ENCODE results near the gene ABLIM1. TPM values are rescaled to one million over a fixed set of nuclear protein-coding genes. Genes with fewer than 3 reads are reported as not detected.

Gene ABLIM1
- total RNA-seq, 1 donor from 2014 or later: 159 TPM

- peak; percentile 53 for DNase-seq
These were observed 172.2 kb downstream of the ABLIM1 start for GRCh38 chr10:114485696-114486400.

DNA sequence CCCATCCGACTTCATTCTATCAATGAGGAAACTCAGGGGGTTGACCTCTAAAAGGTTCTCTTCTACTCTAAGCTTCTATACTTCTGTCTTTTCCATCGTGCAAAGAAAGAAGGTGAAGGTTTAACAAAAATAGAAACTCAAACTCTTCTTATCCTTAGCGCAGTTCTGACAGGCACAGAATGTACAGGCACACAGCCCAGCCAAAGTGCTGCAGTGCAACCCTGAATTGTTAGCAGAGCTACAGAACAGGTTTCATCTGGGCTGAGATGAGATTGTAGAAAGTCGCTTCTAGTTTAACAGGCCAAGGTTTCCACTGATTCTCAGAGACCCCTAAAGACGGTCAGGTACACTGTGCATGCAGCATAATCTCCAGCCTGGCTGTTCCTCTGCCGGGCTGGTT is 174.5 kb downstream of the ABLIM1 start:
- no peak for DNase-seq

DNA sequence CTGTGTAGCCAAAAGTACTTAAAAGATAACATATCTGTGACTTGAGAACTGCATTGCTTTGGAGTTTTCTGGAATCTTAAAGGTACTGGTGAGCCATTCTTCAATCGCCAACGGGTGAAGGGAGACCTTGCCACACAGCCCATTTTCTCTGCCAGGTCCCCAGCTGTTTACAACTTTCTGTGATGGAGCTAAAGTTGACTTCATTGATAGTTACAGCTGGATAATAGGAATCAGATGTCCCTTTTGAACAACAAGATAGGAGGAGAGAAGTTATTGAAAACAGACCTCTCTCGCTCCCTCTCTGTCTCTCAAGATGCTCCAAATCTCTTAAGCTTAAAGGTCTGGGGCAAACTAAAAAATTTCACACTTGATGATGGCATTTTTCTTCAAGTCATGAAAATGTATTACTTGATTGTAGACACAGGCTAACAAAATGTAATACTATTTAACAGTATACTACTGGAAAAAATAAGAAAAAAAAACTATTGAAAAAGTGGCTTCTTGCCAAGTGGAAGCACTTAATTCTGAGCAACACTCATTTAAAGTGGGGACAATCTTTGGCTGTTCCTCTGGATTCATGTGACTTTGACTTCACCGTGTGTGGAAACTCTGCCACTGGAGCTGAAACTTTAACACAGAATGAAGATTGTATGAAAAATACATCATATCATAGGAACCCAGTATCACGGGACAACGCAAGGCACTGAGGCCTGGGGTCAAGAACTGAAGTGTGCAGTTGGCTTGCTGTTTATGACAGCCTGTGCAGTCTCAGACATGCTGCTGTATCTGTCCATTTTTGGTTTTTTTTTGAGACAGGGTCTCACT is 175.4 kb downstream of the ABLIM1 start:
- DNase-seq: no peak

DNA sequence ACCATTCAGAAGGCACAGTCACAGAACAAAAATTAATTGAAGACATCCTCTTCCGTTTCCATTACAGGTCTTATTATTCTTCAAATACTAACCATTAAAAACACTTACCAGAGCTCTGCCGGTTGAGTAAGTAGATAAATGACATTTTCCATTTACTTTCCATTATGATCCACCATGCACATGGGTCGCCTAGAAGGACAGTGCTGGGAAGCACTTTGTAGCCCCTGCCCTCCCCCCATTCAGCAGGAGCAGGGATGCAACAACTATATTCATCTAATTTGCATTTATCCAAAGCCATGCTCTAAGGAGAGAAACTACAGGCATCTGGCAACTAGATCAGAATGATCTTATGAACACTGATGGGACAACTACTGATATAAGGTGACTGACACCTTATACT is 177.0 kb downstream of the ABLIM1 start:
- no peak for DNase-seq

- no peak for DNase-seq
These were observed 178.2 kb downstream of the ABLIM1 start for GRCh38 chr10:114479836-114480235.

- no peak for DNase-seq
These were observed 178.8 kb downstream of the ABLIM1 start for GRCh38 chr10:114479307-114479706.

GRCh38 chr10:114478281-114478680 is 179.8 kb downstream of the ABLIM1 start:
- DNase-seq: no peak

DNA sequence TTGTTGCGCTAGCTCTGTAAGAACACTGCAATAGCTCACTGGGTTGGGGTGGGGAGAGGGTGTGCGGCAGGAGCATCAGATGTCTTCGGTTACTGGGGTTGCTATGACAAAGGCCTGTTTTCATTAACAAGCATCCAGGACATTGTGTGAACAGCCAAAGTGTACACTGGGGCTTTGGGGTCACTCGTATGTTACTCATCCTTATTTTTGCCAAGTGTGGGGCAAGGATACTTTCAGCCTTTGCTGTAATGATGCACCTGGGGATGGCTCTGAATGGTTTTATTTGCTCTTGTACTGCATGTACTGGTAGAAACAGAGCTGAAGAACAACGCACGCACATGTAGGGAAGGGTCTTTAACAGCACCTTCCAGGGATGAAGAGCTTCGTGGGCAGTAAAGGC is 180.8 kb downstream of the ABLIM1 start:
- DNase-seq: no peak

DNA sequence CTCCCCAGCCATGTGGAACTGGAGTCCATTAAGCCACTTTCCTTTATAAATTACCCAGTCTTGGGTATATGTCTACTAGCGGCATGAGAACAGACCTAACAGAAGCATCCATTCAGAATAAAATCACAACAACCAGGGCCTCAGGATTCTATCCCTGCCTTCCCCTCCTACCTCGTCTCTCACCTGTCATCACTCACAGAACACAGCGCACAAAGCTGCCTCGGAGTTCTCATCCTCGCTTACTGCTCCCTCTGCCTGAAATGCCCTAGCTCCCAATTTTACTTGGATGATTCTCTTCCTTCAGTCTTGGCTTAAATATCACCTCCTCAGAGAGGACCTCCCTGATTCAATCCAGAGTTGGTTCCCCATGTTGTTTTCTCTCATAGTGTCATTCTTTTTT is 183.1 kb downstream of the ABLIM1 start:
- DNase-seq: no peak

DNA sequence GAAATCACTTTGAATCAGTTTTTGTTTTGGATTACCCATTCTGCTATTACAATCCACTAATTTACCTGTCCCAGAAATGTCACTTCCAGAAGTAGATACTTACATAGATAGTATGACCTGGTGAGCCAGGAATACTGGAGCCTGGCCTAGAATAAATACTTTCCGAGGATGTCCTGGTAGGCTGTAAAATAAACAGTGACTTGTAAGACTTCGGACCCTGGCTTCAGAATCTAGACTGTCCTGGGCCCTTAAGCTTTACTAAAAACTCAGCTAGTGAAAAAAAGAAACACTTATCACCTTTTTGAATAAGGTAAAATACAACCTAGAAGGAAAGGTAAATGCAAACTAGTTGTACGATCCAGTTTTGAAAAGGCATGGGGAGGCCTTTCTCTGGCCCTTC is 184.3 kb downstream of the ABLIM1 start:
- DNase-seq: no peak

GRCh38 chr10:114472877-114473253 is 185.2 kb downstream of the ABLIM1 start:
- DNase-seq: no peak

DNA sequence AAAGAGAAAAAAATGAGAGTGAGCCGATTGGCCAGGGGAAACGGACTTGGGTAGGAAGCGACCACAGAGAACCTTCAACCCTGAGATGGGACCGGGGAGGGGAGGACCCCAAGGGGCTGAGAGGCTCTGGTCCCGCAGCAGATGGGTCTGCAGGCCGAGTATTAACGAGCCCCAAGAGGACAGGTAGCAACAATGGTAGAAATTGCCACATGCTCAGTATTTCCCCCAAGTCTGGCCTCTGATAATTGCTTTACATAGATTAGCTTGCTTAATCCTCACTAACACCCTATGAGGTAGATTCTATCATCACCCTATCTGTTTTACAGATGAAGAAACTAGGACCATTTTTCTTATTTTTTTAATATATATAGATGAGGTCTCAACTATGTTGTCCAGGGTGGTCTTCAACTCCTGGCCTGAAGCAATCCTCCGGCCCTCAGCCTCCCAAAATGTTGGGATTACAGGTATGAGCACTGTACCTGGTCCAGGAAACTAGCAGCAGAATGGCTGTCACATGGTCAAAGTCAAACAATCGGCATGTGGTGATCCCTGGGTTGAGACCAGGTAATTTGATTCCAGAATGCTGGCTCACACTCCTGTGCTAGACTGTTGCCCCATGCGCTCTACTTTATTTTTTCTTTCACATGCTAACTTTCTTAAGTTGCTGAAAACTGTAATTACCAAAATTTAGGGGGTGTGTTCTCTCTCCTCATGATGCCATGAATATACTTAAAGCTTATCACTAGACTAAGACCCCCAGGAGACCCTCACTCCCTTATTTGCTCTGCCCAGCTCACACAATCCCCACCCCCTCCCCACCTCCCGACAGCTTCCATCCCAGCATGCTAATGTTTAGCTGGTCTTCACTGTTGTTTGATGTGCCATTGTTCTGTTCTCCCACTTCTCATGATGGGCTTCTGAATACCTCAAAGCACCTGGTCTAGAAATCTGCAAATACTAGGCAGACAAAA is 185.9 kb downstream of the ABLIM1 start:
- DNase-seq: no peak

GRCh38 chr10:114470956-114471905 is 186.8 kb downstream of the ABLIM1 start:
- DNase-seq: peak; percentile 90

DNA sequence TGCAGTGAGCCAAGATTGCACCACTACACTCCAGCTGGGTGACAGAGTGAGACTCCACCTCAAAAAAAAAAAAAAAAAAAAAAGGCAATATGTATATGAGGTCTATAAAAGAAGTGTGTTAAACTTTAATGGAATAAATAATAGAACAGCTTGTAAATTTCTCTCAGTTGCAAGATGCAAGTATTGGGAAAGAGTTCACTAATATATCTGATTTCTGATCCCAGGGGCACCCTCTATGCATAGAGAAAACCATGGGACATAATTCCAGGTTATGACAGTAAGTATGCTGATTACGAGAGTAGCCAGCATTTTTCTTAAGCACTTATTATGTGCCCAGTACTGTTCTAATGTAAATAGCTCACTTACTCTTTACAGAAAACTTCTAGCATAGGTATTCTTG is 187.7 kb downstream of the ABLIM1 start:
- no peak for DNase-seq

DNA sequence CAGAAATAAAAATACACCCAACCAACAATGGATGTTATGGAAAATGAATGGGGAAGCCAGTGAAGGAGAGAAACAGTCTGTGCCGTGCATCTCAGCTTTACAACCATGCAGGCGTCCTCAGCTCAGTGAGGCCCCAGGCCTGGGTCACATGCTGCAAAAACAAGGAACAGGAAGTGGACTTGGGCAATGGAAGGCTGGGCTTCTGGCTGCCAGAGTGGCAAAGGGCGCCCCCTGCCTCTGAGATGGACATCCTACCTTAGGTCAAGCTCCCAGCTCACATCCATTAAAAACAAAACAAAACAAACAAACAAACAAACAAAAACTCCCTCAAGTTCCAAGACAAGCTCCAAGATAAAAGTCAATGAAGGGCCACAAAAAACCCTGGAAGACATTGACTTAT is 199.1 kb downstream of the ABLIM1 start:
- DNase-seq: peak; percentile 53

- no peak for DNase-seq
These were observed 199.7 kb downstream of the ABLIM1 start for GRCh38 chr10:114458216-114458920.

DNA sequence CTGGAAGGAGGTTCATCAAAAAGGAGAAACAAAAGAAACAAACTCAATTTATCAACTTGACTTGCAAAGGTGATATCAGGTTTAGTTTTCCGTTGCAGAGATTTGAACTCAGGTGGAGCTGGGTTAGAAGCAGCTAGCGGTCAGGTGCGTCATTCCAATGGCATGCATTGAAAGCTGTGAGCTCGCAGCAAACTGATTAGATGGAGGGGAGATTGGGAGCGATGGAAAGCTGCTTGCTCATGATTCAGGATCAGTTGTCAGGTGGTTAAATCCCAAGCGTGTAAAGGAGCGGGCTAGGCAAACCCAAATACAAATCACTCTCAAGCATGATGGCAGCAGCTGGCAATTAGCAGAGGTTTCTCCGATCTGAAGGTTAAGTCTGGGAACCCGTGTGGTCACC is 204.5 kb downstream of the ABLIM1 start:
- no peak for DNase-seq

GRCh38 chr10:114448897-114449296 is 209.2 kb downstream of the ABLIM1 start:
- DNase-seq: peak; percentile 47

- DNase-seq: no peak
These were observed 212.7 kb downstream of the ABLIM1 start for GRCh38 chr10:114445332-114445731.

GRCh38 chr10:114444819-114445218 is 213.3 kb downstream of the ABLIM1 start:
- no peak for DNase-seq

DNA sequence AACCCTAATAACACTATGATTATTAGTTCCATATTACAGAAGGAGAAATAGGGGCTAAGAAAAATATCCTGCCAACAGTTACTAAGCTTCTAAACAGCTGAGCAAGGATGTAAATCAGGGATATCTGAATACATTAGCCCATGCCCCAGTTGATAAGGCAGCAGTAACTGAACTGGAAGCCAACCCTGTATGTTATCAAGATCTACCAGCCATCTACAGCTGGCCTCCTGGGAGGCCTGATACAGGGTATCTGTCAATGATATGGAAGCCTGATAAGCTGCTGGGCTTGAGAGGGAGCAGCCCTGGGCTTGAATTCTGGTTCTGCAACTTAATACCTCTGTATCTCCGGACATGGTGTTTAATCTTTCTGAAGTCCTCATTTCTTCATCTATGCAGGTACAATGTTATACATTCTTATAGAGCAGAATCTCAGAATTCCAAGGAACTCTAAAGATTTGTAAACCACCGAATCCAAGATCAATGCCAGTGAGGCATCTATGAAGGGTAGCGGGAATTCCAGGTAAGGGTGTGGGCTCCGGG is 215.9 kb downstream of the ABLIM1 start:
- DNase-seq: no peak
